Measurements from ENCODE around the gene RFTN2. TPM values are rescaled to one million over a fixed set of nuclear protein-coding genes. Genes with fewer than 3 reads are reported as not detected.

The RFTN2 gene
- total RNA-seq, 1 donor from 2014 or later: 8.2 TPM

- Histone ChIP-seq H3K4me3 (no peak overlapping the region), H3K4me1 (no peaks in the 10 kb centered on the region), H2AFZ (replicated peaks) (no peak overlapping the region), H3K9ac (no peak overlapping the region), H3K9me3 (ENCODE audit: low read depth) (no peaks in the 10 kb centered on the region), H3F3A (ENCODE audit: low read depth) (peaks cover 4% of the 10 kb centered on the region), H3K36me3 (peaks cover 22% of the 10 kb centered on the region), H3K4me2 (no peak overlapping the region), H3K27me3 (no peaks in the 10 kb centered on the region), H3K27ac (no peak overlapping the region), H4K20me1 (ENCODE audit: low read depth) (no peaks in the 10 kb centered on the region), H3K79me2 (ENCODE audit: low read depth) (peaks cover 9% of the 10 kb centered on the region)
- DNase-seq (ENCODE audit: low spot score): no peak
- no peaks in the 10 kb centered on the region for H3K4me1 Mint-ChIP-seq
- H3K27me3 Mint-ChIP-seq (ENCODE audit: insufficient read depth, low read depth): no peaks in the 10 kb centered on the region
- peaks cover 21% of the 10 kb centered on the region for H3K36me3 Mint-ChIP-seq
- no peak for TF ChIP-seq EZH2phosphoT487 (IDR thresholded peaks at IDR 0.05)
- TF ChIP-seq EZH2 (IDR thresholded peaks at IDR 0.05): no peak
- TF ChIP-seq CTCF (IDR thresholded peaks at IDR 0.05): no peak
- no peak overlapping the region for H3K27ac Mint-ChIP-seq
- H3K4me3 Mint-ChIP-seq: no peak overlapping the region
- no peaks in the 10 kb centered on the region for H3K9me3 Mint-ChIP-seq
Measured at GRCh38 chr2:197548582-197548981, 126.8 kb downstream of the RFTN2 start.

- H3K79me2 ChIP-seq (ENCODE audit: low read depth): peaks cover 9% of the 10 kb centered on the region
- H3K4me2 ChIP-seq: no peak overlapping the region
- H3K36me3 ChIP-seq: peaks cover 22% of the 10 kb centered on the region
- H4K20me1 ChIP-seq (ENCODE audit: low read depth): no peaks in the 10 kb centered on the region
- H3K4me1 Mint-ChIP-seq: no peaks in the 10 kb centered on the region
- no peaks in the 10 kb centered on the region for H3K27me3 Mint-ChIP-seq (ENCODE audit: insufficient read depth, low read depth)
- H3K4me3 Mint-ChIP-seq: no peak overlapping the region
- no peaks in the 10 kb centered on the region for H3K27me3 ChIP-seq
- H3K9me3 ChIP-seq (ENCODE audit: low read depth): no peaks in the 10 kb centered on the region
- no peak overlapping the region for H3K9ac ChIP-seq
- H2AFZ ChIP-seq (replicated peaks): no peak overlapping the region
- H3F3A ChIP-seq (ENCODE audit: low read depth): peaks cover 4% of the 10 kb centered on the region
- H3K4me1 ChIP-seq: no peaks in the 10 kb centered on the region
- peaks cover 28% of the 10 kb centered on the region for H3K36me3 Mint-ChIP-seq
- no peak for DNase-seq (ENCODE audit: low spot score)
- no peak for TF ChIP-seq CTCF (IDR thresholded peaks at IDR 0.05)
- no peak for TF ChIP-seq EZH2 (IDR thresholded peaks at IDR 0.05)
- TF ChIP-seq EZH2phosphoT487 (IDR thresholded peaks at IDR 0.05): no peak
- no peak overlapping the region for H3K27ac ChIP-seq
- H3K4me3 ChIP-seq: no peak overlapping the region
- H3K9me3 Mint-ChIP-seq: no peaks in the 10 kb centered on the region
- no peak overlapping the region for H3K27ac Mint-ChIP-seq
Measured at GRCh38 chr2:197547163-197547900, 128.1 kb downstream of the RFTN2 start.

GRCh38 chr2:197543206-197543605 is 132.2 kb downstream of the RFTN2 start:
- no peak overlapping the region for H3K27ac Mint-ChIP-seq
- no peak for TF ChIP-seq EZH2phosphoT487 (IDR thresholded peaks at IDR 0.05)
- TF ChIP-seq EZH2 (IDR thresholded peaks at IDR 0.05): no peak
- no peak for TF ChIP-seq CTCF (IDR thresholded peaks at IDR 0.05)
- H2AFZ ChIP-seq (replicated peaks): no peak overlapping the region
- H3K9ac ChIP-seq: no peak overlapping the region
- no peaks in the 10 kb centered on the region for H3K27me3 Mint-ChIP-seq (ENCODE audit: insufficient read depth, low read depth)
- no peaks in the 10 kb centered on the region for H4K20me1 ChIP-seq (ENCODE audit: low read depth)
- no peak overlapping the region for H3K4me3 Mint-ChIP-seq
- no peaks in the 10 kb centered on the region for H3K9me3 ChIP-seq (ENCODE audit: low read depth)
- peaks cover 34% of the 10 kb centered on the region for H3K79me2 ChIP-seq (ENCODE audit: low read depth)
- H3K36me3 ChIP-seq: peaks cover 16% of the 10 kb centered on the region
- no peaks in the 10 kb centered on the region for H3K9me3 Mint-ChIP-seq
- no peak overlapping the region for H3K4me3 ChIP-seq
- no peak overlapping the region for H3K4me2 ChIP-seq
- no peak for DNase-seq (ENCODE audit: low spot score)
- H3K4me1 Mint-ChIP-seq: no peaks in the 10 kb centered on the region
- no peak overlapping the region for H3K27ac ChIP-seq
- no peaks in the 10 kb centered on the region for H3K4me1 ChIP-seq
- peaks cover 4% of the 10 kb centered on the region for H3F3A ChIP-seq (ENCODE audit: low read depth)
- no peaks in the 10 kb centered on the region for H3K27me3 ChIP-seq
- H3K36me3 Mint-ChIP-seq: peaks cover 36% of the 10 kb centered on the region
